Measurements from ENCODE around the gene LANCL2.
"Not testable (repeated sequence)": the region's sequence is repeated elsewhere in the genome, so short reads cannot be mapped to it uniquely, and the experiment has no call there.

LANCL2 gene

GRCh38 chr7:55463686-55464262 lies 98.6 kb downstream of the LANCL2 start:
- Mint-ChIP-seq H3K36me3 (ENCODE audit: insufficient read depth) (peaks cover 17% of the 10 kb centered on the region), H3K9me3 (peaks cover 1 to 11% of the 10 kb centered on the region in 2 donors), H3K27me3 (no peaks in the 10 kb centered on the region), H3K4me3 (no peak overlapping the region), H3K4me1 (ENCODE audit: low read depth in 2 of 2) (peaks cover 21 to 26% of the 10 kb centered on the region in 2 donors), H3K27ac (no peak overlapping the region)
- no peak for ATAC-seq (replicated peaks)
- no peak for DNase-seq

GRCh38 chr7:55464422-55464821 lies 99.3 kb downstream of the LANCL2 start:
- no peak overlapping the region for H3K27ac Mint-ChIP-seq
- ATAC-seq (replicated peaks): no peak
- H3K4me3 Mint-ChIP-seq: no peak overlapping the region
- DNase-seq: no peak
- no peaks in the 10 kb centered on the region for H3K27me3 Mint-ChIP-seq
- H3K9me3 Mint-ChIP-seq: peaks cover 1 to 11% of the 10 kb centered on the region in 2 donors
- peaks cover 17% of the 10 kb centered on the region for H3K36me3 Mint-ChIP-seq (ENCODE audit: insufficient read depth)
- H3K4me1 Mint-ChIP-seq (ENCODE audit: low read depth in 2 of 2): peaks cover 22 to 26% of the 10 kb centered on the region in 2 donors

GRCh38 chr7:55465691-55466090 lies 100.6 kb downstream of the LANCL2 start:
- peaks cover 29 to 31% of the 10 kb centered on the region in 2 donors for H3K4me1 Mint-ChIP-seq (ENCODE audit: low read depth in 2 of 2)
- H3K4me3 Mint-ChIP-seq: no peak overlapping the region
- peaks cover 0 to 11% of the 10 kb centered on the region in 2 donors for H3K9me3 Mint-ChIP-seq
- peak overlapping the region; percentile 64 to 89 for H3K27ac Mint-ChIP-seq
- H3K27me3 Mint-ChIP-seq: no peaks in the 10 kb centered on the region
- no peak for ATAC-seq (replicated peaks)
- DNase-seq: no peak
- peaks cover 17% of the 10 kb centered on the region for H3K36me3 Mint-ChIP-seq (ENCODE audit: insufficient read depth)

GRCh38 chr7:55467047-55467593 lies 102.0 kb downstream of the LANCL2 start:
- H3K27me3 Mint-ChIP-seq: no peaks in the 10 kb centered on the region
- DNase-seq: no peak
- no peak for ATAC-seq (replicated peaks)
- H3K9me3 Mint-ChIP-seq: peaks cover 0 to 4% of the 10 kb centered on the region in 2 donors
- peaks cover 17% of the 10 kb centered on the region for H3K36me3 Mint-ChIP-seq (ENCODE audit: insufficient read depth)
- H3K27ac Mint-ChIP-seq: peak overlapping the region; percentile 89 to 90
- no peak overlapping the region for H3K4me3 Mint-ChIP-seq
- H3K4me1 Mint-ChIP-seq (ENCODE audit: low read depth in 2 of 2): peaks cover 28 to 36% of the 10 kb centered on the region in 2 donors

GRCh38 chr7:55468495-55468894 lies 103.4 kb downstream of the LANCL2 start:
- Mint-ChIP-seq H3K4me3 (peak overlapping the region; percentile 34 to 42), H3K4me1 (ENCODE audit: low read depth in 2 of 2) (peaks cover 25 to 32% of the 10 kb centered on the region in 2 donors), H3K36me3 (ENCODE audit: insufficient read depth) (peaks cover 14% of the 10 kb centered on the region), H3K27ac (peak overlapping the region; percentile 89 to 90), H3K9me3 (no peaks in the 10 kb centered on the region), H3K27me3 (no peaks in the 10 kb centered on the region)
- no peak for DNase-seq
- no peak for ATAC-seq (replicated peaks)

- peaks cover 29 to 37% of the 10 kb centered on the region in 2 donors for H3K4me1 Mint-ChIP-seq (ENCODE audit: low read depth in 2 of 2)
Measured at GRCh38 chr7:55469271-55469681, 104.1 kb downstream of the LANCL2 start.

GRCh38 chr7:55469721-55470120 lies 104.6 kb downstream of the LANCL2 start:
- DNase-seq (no peak), ATAC-seq (replicated peaks) (no peak)
- Mint-ChIP-seq H3K27me3 (no peaks in the 10 kb centered on the region), H3K36me3 (ENCODE audit: insufficient read depth) (peaks cover 11% of the 10 kb centered on the region), H3K27ac (peak overlapping the region; percentile 89 to 90), H3K9me3 (no peaks in the 10 kb centered on the region), H3K4me1 (ENCODE audit: low read depth in 2 of 2) (peaks cover 34 to 37% of the 10 kb centered on the region in 2 donors), H3K4me3 (peak overlapping the region in 1 of 2 donors; percentile 42)

More at GRCh38 chr7:55469271-55469681, 104.1 kb downstream of the LANCL2 start:
- peak overlapping the region; percentile 89 to 90 for H3K27ac Mint-ChIP-seq
- ATAC-seq (replicated peaks) (peak; percentile 88), DNase-seq (peak in 1 of 3 experiments; percentile 12)
- H3K9me3 Mint-ChIP-seq: no peaks in the 10 kb centered on the region
- H3K27me3 Mint-ChIP-seq: no peaks in the 10 kb centered on the region
- peak overlapping the region; percentile 34 to 42 for H3K4me3 Mint-ChIP-seq
- H3K36me3 Mint-ChIP-seq (ENCODE audit: insufficient read depth): peaks cover 14% of the 10 kb centered on the region

GRCh38 chr7:55470261-55470660 lies 105.1 kb downstream of the LANCL2 start:
- DNase-seq: no peak
- Mint-ChIP-seq H3K27ac (peak overlapping the region; percentile 89 to 90), H3K9me3 (no peaks in the 10 kb centered on the region), H3K36me3 (ENCODE audit: insufficient read depth) (peaks cover 10% of the 10 kb centered on the region), H3K27me3 (no peaks in the 10 kb centered on the region), H3K4me3 (peak overlapping the region; percentile 9 to 40), H3K4me1 (ENCODE audit: low read depth in 2 of 2) (peaks cover 37 to 39% of the 10 kb centered on the region in 2 donors)
- no peak for ATAC-seq (replicated peaks)

GRCh38 chr7:55471594-55471993 lies 106.5 kb downstream of the LANCL2 start:
- peaks cover 10% of the 10 kb centered on the region for H3K36me3 Mint-ChIP-seq (ENCODE audit: insufficient read depth)
- H3K9me3 Mint-ChIP-seq; ATAC-seq (replicated peaks); H3K4me3 Mint-ChIP-seq; H3K27me3 Mint-ChIP-seq; DNase-seq: not testable (repeated sequence)
- H3K4me1 Mint-ChIP-seq (ENCODE audit: low read depth in 2 of 2): peaks cover 42 to 51% of the 10 kb centered on the region in 2 donors
- H3K27ac Mint-ChIP-seq: peak overlapping the region in 1 of 2 donors; percentile 80

- not testable (repeated sequence) for H3K4me3 Mint-ChIP-seq; DNase-seq; ATAC-seq (replicated peaks); H3K36me3 Mint-ChIP-seq (ENCODE audit: insufficient read depth); H3K9me3 Mint-ChIP-seq; H3K27me3 Mint-ChIP-seq
- Mint-ChIP-seq H3K4me1 (ENCODE audit: low read depth in 2 of 2) (peaks cover 50 to 56% of the 10 kb centered on the region in 2 donors), H3K27ac (peak overlapping the region in 1 of 2 donors; percentile 80)
Measured at GRCh38 chr7:55472406-55472805, 107.3 kb downstream of the LANCL2 start.

GRCh38 chr7:55472928-55473725 lies 108.0 kb downstream of the LANCL2 start:
- peaks cover 2% of the 10 kb centered on the region for H3K36me3 Mint-ChIP-seq (ENCODE audit: insufficient read depth)
- no peaks in the 10 kb centered on the region for H3K9me3 Mint-ChIP-seq
- DNase-seq (no peak), ATAC-seq (replicated peaks) (no peak)
- no peak overlapping the region for H3K4me3 Mint-ChIP-seq
- H3K4me1 Mint-ChIP-seq (ENCODE audit: low read depth in 2 of 2): peaks cover 57 to 59% of the 10 kb centered on the region in 2 donors
- H3K27me3 Mint-ChIP-seq: no peaks in the 10 kb centered on the region
- H3K27ac Mint-ChIP-seq: peak overlapping the region in 1 of 2 donors; percentile 95

- DNase-seq (no peak), ATAC-seq (replicated peaks) (no peak)
- peaks cover 58% of the 10 kb centered on the region in 2 donors for H3K4me1 Mint-ChIP-seq (ENCODE audit: low read depth in 2 of 2)
- H3K27me3 Mint-ChIP-seq: no peaks in the 10 kb centered on the region
- H3K36me3 Mint-ChIP-seq (ENCODE audit: insufficient read depth): peaks cover 2% of the 10 kb centered on the region
- peak overlapping the region in 1 of 2 donors; percentile 70 for H3K4me3 Mint-ChIP-seq
- peak overlapping the region in 1 of 2 donors; percentile 95 for H3K27ac Mint-ChIP-seq
- no peaks in the 10 kb centered on the region for H3K9me3 Mint-ChIP-seq
Measured at GRCh38 chr7:55473932-55474331, 108.8 kb downstream of the LANCL2 start.

- Mint-ChIP-seq H3K27me3 (no peaks in the 10 kb centered on the region), H3K36me3 (ENCODE audit: insufficient read depth) (peaks cover 2% of the 10 kb centered on the region), H3K4me3 (peak overlapping the region; percentile 70 to 73), H3K9me3 (no peaks in the 10 kb centered on the region), H3K4me1 (ENCODE audit: low read depth in 2 of 2) (peaks cover 55 to 57% of the 10 kb centered on the region in 2 donors), H3K27ac (peak overlapping the region; percentile 87 to 95)
- ATAC-seq (replicated peaks) (peak; percentile 82), DNase-seq (no peak)
Measured at GRCh38 chr7:55474944-55475854, 110.1 kb downstream of the LANCL2 start.
